Keratinocyte (primary cell): ENCODE results near the gene ENTPD2. TPM values are rescaled to one million over a fixed set of nuclear protein-coding genes. Genes with fewer than 3 reads are reported as not detected.
A peak's percentile ranks its signal among the peaks of the same experiment; 100 is the strongest.
"Not testable (repeated sequence)": the region's sequence is repeated elsewhere in the genome, so short reads cannot be mapped to it uniquely, and the experiment has no call there.

Experiments
- DNase-seq: peaks from one replicate; pipeline ENCODE4 v3.0.0-alpha.2; 2011; ENCODE audit warnings: low read depth, missing footprints, low spot score
- FAIRE-seq: peaks from 2 replicates; lab custom pipeline; 2011; peaks lifted over from hg19 to GRCh38; lab: Jason Lieb, UNC
- H2AFZ ChIP-seq: 2 replicates; pipeline ENCODE4 v1.6.0; 2012; ENCODE audit warnings: low read length, control low read depth, inconsistent platforms; ENCODE audit not compliant: control insufficient read depth
- H3K27ac ChIP-seq: 2 replicates; pipeline ENCODE4 v1.5.1; 2011; ENCODE audit warnings: low read length; ENCODE audit not compliant: control insufficient read depth, insufficient read depth
- H3K27me3 ChIP-seq: 3 replicates; pipeline ENCODE4 v1.6.0; 2011; ENCODE audit warnings: low read length; ENCODE audit not compliant: control insufficient read depth, insufficient read depth; ENCODE audit errors: extremely low read depth
- H3K36me3 ChIP-seq, 2 experiments: 2 replicates in 1 of 2; 3 replicates in 1 of 2; pipeline ENCODE4 v1.5.1; 2011; ENCODE audit warnings: low read length in 2 of 2, mild to moderate bottlenecking in 1 of 2; ENCODE audit not compliant: control insufficient read depth in 2 of 2, insufficient read depth in 2 of 2; ENCODE audit errors: extremely low read depth in 1 of 2
- H3K4me1 ChIP-seq: 3 replicates; pipeline ENCODE4 v1.5.1; 2011; ENCODE audit warnings: low read length; ENCODE audit not compliant: control insufficient read depth, insufficient read depth; ENCODE audit errors: extremely low read depth
- H3K4me2 ChIP-seq: 3 replicates; pipeline ENCODE4 v1.6.0; 2011; ENCODE audit warnings: low read depth, low read length; ENCODE audit not compliant: control insufficient read depth, insufficient read depth; ENCODE audit errors: extremely low read depth
- H3K4me3 ChIP-seq, 3 experiments: fragments of 200-600 bp in 1 of 3; sonication (generic) in 1 of 3; 2 replicates in 2 of 3; 3 replicates in 1 of 3; pipeline ENCODE4 v1.5.1; 2011 to 2016; ENCODE audit warnings: low read length in 3 of 3, mild to moderate bottlenecking in 3 of 3, control low read depth in 2 of 3, inconsistent platforms in 1 of 3, low read depth in 1 of 3, mixed read lengths in 1 of 3, mixed run types in 1 of 3, moderate library complexity in 1 of 3; ENCODE audit not compliant: control insufficient read depth in 2 of 3, insufficient read depth in 2 of 3; ENCODE audit errors: extremely low read depth in 1 of 3
- H3K79me2 ChIP-seq: 2 replicates; pipeline ENCODE4 v1.6.0; 2012; ENCODE audit warnings: low read length; ENCODE audit not compliant: control insufficient read depth, insufficient read depth
- H3K9ac ChIP-seq: 3 replicates; pipeline ENCODE4 v1.6.0; 2011; ENCODE audit warnings: low read length; ENCODE audit not compliant: control insufficient read depth, insufficient read depth; ENCODE audit errors: extremely low read depth
- H3K9me1 ChIP-seq: 3 replicates; pipeline ENCODE4 v1.6.0; 2011; ENCODE audit warnings: low read length; ENCODE audit not compliant: control insufficient read depth, insufficient read depth; ENCODE audit errors: extremely low read depth
- H3K9me3 ChIP-seq: 2 replicates; pipeline ENCODE4 v1.5.1; 2012; ENCODE audit warnings: low read depth, low read length; ENCODE audit not compliant: control insufficient read depth
- H4K20me1 ChIP-seq: 3 replicates; pipeline ENCODE4 v1.6.0; 2011; ENCODE audit warnings: low read length; ENCODE audit not compliant: control insufficient read depth, insufficient read depth; ENCODE audit errors: extremely low read depth
- EZH2 ChIP-seq: IDR thresholded peaks from one replicate; pipeline ENCODE4 v1.6.1; 2012; ENCODE audit warnings: inconsistent platforms, mild to moderate bottlenecking, low read length, moderate library complexity
- dilution Hi-C: fragments of 300-500 bp; cut with MboI; formaldehyde crosslinking; loops from one replicate; pipeline ENCODE4 v1.7.0; 2020; ENCODE audit warnings: low sequenced_read_pairs; ENCODE audit not compliant: extremely low pct_ligation_motif_present
- polyA plus RNA-seq, 5 experiments: library from polyadenylated mRNA; depleted of rRNA in 3 of 5; stranded (reverse) in 3 of 5; stranded (forward) in 1 of 5; unstranded in 1 of 5; fragments of >200 nt; gene quantifications; 1 replicate in 1 of 5; 2 replicates in 3 of 5; 3 replicates in 1 of 5; pipeline versions ENCODE4 v1.2.1 to v1.2.3, GENCODE V29; 2011 to 2012; ENCODE audit warnings: missing spikeins in 2 of 5, low read depth in 1 of 5, low replicate concordance in 1 of 5
- TF ChIP-seq, protein P1 (sequence below), 3 experiments: IDR thresholded peaks in 1 of 3; conservative IDR thresholded peaks in 1 of 3; optimal IDR thresholded peaks in 1 of 3; 2 replicates in 2 of 3; 3 replicates in 1 of 3; pipeline versions ENCODE3 to v1.5.1; 2011; ENCODE audit warnings: low read length in 3 of 3, mild to moderate bottlenecking in 3 of 3, moderate library complexity in 2 of 3, control low read depth in 1 of 3, inconsistent platforms in 1 of 3; ENCODE audit not compliant: insufficient read depth in 2 of 3; ENCODE audit errors: extremely low read depth in 1 of 3

ENTPD2 gene
- polyA plus RNA-seq, 1 donor (not counting 4 experiments of a cell fraction or from before 2014, with no cell fraction given), result 0.52 TPM

DNA sequence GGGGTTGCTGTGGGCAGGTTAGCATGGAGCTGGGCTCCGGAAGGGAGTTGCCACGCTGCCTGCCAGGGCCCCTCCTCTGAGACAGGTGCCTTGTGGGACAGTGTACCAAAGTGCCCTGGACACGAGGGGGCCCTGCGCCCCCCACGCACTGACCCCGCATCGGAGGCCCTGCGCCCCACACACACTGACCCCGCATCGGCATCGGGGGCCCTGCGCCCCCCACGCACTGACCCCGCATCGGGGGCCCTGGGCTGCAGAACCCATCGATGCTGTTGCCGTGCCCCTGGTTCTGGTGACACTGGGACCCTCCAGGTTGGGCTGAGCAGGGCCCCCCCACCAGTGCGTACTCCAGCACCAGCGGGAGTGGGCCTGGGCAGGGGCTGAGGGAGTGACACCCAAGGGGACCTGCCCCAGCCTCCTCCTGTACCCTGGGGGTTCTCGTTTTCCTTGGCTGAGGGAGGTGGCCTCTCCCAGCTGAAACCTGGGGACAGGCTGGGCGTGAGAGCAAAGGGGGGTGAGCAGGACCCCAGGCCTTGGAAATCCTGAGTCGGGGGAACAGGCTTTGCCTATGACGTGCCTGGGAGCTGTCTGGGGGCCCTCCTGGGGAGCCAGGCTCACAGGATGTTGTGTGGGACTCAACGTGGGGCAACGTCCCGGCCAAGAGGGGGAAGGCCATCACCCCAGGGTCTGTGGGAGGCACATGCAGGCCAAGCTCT lies 9.6 kb upstream of the ENTPD2 start:
- no peak for FAIRE-seq

DNA sequence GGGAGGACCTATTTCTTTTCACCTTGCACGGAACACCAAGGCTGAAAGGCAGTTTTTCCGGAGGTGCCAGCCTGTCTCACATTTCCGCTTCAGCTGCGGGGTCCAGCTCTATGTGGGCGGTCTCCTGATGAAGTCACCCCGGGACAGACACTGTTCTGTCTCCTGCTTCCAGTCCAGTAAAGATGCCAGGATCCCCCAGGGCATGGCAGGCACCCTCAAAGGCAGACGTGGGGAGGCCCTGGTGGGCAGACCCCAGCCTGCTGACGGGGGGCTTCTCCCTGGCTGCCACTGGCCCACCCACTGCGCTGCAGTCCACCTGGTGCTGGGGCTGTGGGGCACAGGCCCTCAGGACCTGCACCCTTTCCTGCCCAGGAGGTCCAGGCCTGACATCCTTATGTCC lies 8.9 kb upstream of the ENTPD2 start:
- H3K27me3 ChIP-seq, dilution Hi-C loops, H3K27ac ChIP-seq, H3K4me3 ChIP-seq, H2AFZ ChIP-seq, H3K9ac ChIP-seq, DNase-seq, H3K9me1 ChIP-seq, H3K79me2 ChIP-seq, H3K36me3 ChIP-seq, H3K9me3 ChIP-seq, H4K20me1 ChIP-seq, FAIRE-seq: not testable (repeated sequence)
- Histone ChIP-seq H3K4me1 (peaks cover 12% of the 10 kb centered on the region), H3K4me2 (peak overlapping the region; percentile 54)

More for the DNA sequence above, 9.6 kb upstream of the ENTPD2 start:
- H3K36me3 ChIP-seq, result no peaks in the 10 kb centered on the region
- no peak for TF ChIP-seq EZH2
- TF ChIP-seq, protein P1, sequence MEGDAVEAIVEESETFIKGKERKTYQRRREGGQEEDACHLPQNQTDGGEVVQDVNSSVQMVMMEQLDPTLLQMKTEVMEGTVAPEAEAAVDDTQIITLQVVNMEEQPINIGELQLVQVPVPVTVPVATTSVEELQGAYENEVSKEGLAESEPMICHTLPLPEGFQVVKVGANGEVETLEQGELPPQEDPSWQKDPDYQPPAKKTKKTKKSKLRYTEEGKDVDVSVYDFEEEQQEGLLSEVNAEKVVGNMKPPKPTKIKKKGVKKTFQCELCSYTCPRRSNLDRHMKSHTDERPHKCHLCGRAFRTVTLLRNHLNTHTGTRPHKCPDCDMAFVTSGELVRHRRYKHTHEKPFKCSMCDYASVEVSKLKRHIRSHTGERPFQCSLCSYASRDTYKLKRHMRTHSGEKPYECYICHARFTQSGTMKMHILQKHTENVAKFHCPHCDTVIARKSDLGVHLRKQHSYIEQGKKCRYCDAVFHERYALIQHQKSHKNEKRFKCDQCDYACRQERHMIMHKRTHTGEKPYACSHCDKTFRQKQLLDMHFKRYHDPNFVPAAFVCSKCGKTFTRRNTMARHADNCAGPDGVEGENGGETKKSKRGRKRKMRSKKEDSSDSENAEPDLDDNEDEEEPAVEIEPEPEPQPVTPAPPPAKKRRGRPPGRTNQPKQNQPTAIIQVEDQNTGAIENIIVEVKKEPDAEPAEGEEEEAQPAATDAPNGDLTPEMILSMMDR (optimal IDR thresholded peaks at IDR 0.05 in 1 of 3, IDR thresholded peaks at IDR 0.05 in 1 of 3, conservative IDR thresholded peaks at IDR 0.05 in 1 of 3; ENCODE audit: extremely low read depth in 1 of 3, insufficient read depth in 2 of 3, low read length in 3 of 3), result no peak
- dilution Hi-C loops, result no loop called here
- no peaks in the 10 kb centered on the region for H3K9me3 ChIP-seq
- no peaks in the 10 kb centered on the region for H3K79me2 ChIP-seq
- H3K4me1 ChIP-seq, result peaks cover 16% of the 10 kb centered on the region
- no peaks in the 10 kb centered on the region for H4K20me1 ChIP-seq
- no peak overlapping the region for H3K4me3 ChIP-seq
- no peaks in the 10 kb centered on the region for H3K9me1 ChIP-seq
- no peak for DNase-seq
- no peaks in the 10 kb centered on the region for H3K27me3 ChIP-seq
- H2AFZ ChIP-seq, result no peak overlapping the region
- H3K27ac ChIP-seq, result no peak overlapping the region
- H3K4me2 ChIP-seq, result no peak overlapping the region
- no peak overlapping the region for H3K9ac ChIP-seq

DNA sequence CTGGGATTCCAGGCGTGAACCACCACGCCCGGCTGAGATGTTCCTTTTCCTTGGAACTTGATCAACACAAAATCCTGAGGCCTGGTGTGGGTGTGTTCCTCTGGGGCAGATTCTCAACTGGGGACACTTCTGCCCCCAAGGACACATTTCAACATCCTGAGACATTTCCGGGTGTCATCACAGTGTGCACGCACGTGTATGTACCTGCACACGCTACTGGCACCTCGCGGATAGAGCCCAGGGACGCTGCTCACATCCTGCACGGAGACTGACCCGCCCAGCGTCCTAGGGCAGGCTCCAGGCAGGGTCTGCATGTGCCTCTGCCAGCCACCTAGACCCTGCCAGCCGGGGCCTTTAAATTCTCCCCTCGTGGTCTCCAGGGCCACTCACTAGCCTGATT lies 8.5 kb upstream of the ENTPD2 start:
- no peaks in the 10 kb centered on the region for H3K9me1 ChIP-seq
- no peaks in the 10 kb centered on the region for H3K27me3 ChIP-seq
- H3K27ac ChIP-seq, result no peak overlapping the region
- dilution Hi-C loops, result no loop called here
- no peak for TF ChIP-seq EZH2
- TF ChIP-seq, protein P1 (optimal IDR thresholded peaks at IDR 0.05 in 1 of 3, IDR thresholded peaks at IDR 0.05 in 1 of 3, conservative IDR thresholded peaks at IDR 0.05 in 1 of 3; ENCODE audit: extremely low read depth in 1 of 3, insufficient read depth in 2 of 3, low read length in 3 of 3), result no peak
- no peaks in the 10 kb centered on the region for H3K79me2 ChIP-seq
- H3K4me3 ChIP-seq, result no peak overlapping the region
- H3K9ac ChIP-seq, result no peak overlapping the region
- peaks cover 12% of the 10 kb centered on the region for H3K4me1 ChIP-seq
- peak overlapping the region; percentile 49 for H2AFZ ChIP-seq
- H3K9me3 ChIP-seq, result no peaks in the 10 kb centered on the region
- no peak for DNase-seq
- H4K20me1 ChIP-seq, result no peaks in the 10 kb centered on the region
- FAIRE-seq, result peak; percentile 82
- H3K36me3 ChIP-seq, result no peaks in the 10 kb centered on the region
- H3K4me2 ChIP-seq, result peak overlapping the region; percentile 54
